ENCODE results near the gene CFAP61.
A peak's percentile ranks its signal among the peaks of the same experiment; 100 is the strongest.

Gene CFAP61

GRCh38 chr20:20373091-20373571 is 320.8 kb downstream of the CFAP61 start:
- no peak overlapping the region for H3K4me3 ChIP-seq (ENCODE audit: low read depth, low read length)
- TF ChIP-seq, protein P1, sequence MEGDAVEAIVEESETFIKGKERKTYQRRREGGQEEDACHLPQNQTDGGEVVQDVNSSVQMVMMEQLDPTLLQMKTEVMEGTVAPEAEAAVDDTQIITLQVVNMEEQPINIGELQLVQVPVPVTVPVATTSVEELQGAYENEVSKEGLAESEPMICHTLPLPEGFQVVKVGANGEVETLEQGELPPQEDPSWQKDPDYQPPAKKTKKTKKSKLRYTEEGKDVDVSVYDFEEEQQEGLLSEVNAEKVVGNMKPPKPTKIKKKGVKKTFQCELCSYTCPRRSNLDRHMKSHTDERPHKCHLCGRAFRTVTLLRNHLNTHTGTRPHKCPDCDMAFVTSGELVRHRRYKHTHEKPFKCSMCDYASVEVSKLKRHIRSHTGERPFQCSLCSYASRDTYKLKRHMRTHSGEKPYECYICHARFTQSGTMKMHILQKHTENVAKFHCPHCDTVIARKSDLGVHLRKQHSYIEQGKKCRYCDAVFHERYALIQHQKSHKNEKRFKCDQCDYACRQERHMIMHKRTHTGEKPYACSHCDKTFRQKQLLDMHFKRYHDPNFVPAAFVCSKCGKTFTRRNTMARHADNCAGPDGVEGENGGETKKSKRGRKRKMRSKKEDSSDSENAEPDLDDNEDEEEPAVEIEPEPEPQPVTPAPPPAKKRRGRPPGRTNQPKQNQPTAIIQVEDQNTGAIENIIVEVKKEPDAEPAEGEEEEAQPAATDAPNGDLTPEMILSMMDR (IDR thresholded peaks at IDR 0.05; ENCODE audit: low read depth, low read length) = no peak

DNA sequence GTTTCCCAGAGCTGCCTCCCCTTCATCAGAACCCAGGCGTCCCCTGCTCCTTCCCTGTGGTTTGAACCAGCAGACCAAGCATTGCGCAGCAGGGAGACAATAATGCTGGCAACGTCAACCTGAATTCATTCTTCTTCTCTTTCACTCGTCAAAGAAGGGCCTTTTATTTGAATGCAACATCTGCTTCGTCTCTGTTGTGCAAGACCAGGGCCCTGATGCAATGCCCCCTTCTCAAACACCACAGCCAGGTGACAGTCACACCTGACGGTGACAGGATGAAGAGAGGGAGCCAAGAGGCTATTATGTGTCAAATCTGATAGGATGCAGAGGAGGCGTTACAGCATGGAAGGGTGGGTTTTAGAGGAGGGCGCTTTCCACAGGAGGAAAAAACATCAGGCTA is 323.5 kb downstream of the CFAP61 start:
- TF ChIP-seq, protein P1 (IDR thresholded peaks at IDR 0.05; ENCODE audit: low read depth, low read length) = no peak
- no peak overlapping the region for H3K4me3 ChIP-seq (ENCODE audit: low read depth, low read length)

DNA sequence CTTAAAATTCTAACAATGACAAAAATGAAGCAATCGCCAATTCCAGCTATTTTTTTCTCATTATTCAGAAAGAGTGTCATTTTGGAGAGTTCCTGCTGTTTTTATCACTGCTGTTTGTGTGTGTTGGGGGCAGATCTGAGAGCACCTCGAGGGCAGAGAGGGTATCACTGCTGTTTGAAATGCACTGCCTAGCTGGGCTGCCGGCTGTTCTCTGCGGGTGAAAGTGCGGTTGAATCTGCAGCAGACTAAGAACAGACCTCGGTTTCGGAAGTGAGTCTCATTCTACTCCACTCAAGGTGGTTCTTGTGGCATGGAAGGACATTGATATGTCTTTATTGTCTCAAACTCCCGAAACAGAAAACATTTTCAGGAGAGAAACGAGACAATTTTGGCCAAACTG is 333.9 kb downstream of the CFAP61 start:
- H3K4me3 ChIP-seq (ENCODE audit: low read depth, low read length) = no peak overlapping the region
- TF ChIP-seq, protein P1 (IDR thresholded peaks at IDR 0.05; ENCODE audit: low read depth, low read length) = no peak

DNA sequence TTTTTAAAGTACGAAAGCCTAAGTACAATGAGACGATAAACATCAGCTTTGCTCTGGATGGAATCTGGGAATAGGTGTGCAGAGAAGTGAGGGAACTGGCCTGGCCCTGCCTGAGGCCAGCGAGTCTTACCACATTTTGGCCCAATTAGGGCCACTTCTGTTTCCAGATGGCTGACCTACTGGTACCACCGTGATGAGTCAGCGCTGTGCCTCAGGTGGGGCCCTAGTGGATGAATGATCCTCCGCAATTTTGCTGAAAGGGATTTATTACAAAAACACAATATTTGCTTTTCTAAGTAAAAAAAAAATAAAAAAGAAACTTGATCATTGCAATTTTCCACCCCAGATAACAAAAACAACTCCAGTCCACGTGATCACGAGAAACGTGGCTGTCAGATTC is 338.1 kb downstream of the CFAP61 start:
- H3K4me3 ChIP-seq (ENCODE audit: low read depth, low read length) = no peak overlapping the region
- TF ChIP-seq, protein P1 (IDR thresholded peaks at IDR 0.05; ENCODE audit: low read depth, low read length) = no peak

GRCh38 chr20:20391115-20391514 is 338.8 kb downstream of the CFAP61 start:
- TF ChIP-seq, protein P1 (IDR thresholded peaks at IDR 0.05; ENCODE audit: low read depth, low read length) = no peak

DNA sequence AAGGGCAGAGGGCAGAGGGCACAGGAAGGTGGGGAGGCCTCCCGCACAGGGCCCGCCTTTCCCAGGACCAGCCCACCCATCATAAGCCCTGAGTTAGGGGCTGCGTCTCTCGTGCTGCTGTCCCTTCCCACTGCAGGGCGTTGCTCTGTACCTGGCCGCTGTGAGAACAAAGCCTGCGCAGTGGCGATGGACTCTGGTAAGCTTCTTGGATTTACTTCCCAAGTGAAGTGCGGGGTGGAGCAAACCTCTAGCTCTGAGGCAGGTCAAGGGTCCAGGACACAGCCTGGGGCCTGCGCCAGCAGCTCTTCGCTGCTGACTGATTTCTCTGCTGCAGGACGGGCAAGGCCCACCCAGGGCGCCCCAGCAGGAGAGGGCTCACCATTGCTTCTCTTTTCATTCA is 339.4 kb downstream of the CFAP61 start:
- no peak overlapping the region for H3K4me3 ChIP-seq (ENCODE audit: low read depth, low read length)
- TF ChIP-seq, protein P1 (IDR thresholded peaks at IDR 0.05; ENCODE audit: low read depth, low read length) = no peak

More at GRCh38 chr20:20391115-20391514, 338.8 kb downstream of the CFAP61 start:
- no peak overlapping the region for H3K4me3 ChIP-seq (ENCODE audit: low read depth, low read length)

- TF ChIP-seq, protein P1 (IDR thresholded peaks at IDR 0.05; ENCODE audit: low read depth, low read length) = no peak
These were observed 341.1 kb downstream of the CFAP61 start for GRCh38 chr20:20393207-20394120.

More at GRCh38 chr20:20393207-20394120, 341.1 kb downstream of the CFAP61 start:
- peak overlapping the region; percentile 10; the same call in 1 of the 2 replicates for H3K4me3 ChIP-seq (ENCODE audit: low read depth, low read length)

Data from WI38 (cell line).